Smooth muscle cell (in vitro differentiated cells): Measurements from ENCODE around the gene CRTC1. TPM values are rescaled to one million over a fixed set of nuclear protein-coding genes. Genes with fewer than 3 reads are reported as not detected.

Source experiments
- DNase-seq: peaks from one replicate; lab custom pipeline; 2025; ENCODE audit not compliant: unreplicated experiment; lab: John Stamatoyannopoulos, UW
- H2AFZ ChIP-seq: fragments of 200-600 bp; sonication (generic); 2 replicates; pipeline ENCODE4 v1.6.0; 2016; ENCODE audit warnings: antibody characterized with exemption, low read depth, mild to moderate bottlenecking
- H3F3A ChIP-seq: fragments of 200-600 bp; sonication (generic); 2 replicates; pipeline ENCODE4 v1.6.0; 2017; ENCODE audit warnings: antibody characterized with exemption, low read depth
- H3K27ac ChIP-seq: fragments of 200-600 bp; sonication (generic); 2 replicates; pipeline ENCODE4 v1.5.1; 2016; ENCODE audit warnings: low read depth, mild to moderate bottlenecking
- H3K27me3 ChIP-seq: fragments of 200-600 bp; sonication (generic); 2 replicates; pipeline ENCODE4 v1.6.1; 2016; ENCODE audit warnings: low read depth, mild to moderate bottlenecking
- H3K36me3 ChIP-seq: fragments of 200-600 bp; sonication (generic); 2 replicates; pipeline ENCODE4 v1.5.1; 2016; ENCODE audit warnings: low read depth
- H3K4me1 ChIP-seq: fragments of 200-600 bp; sonication (generic); 2 replicates; pipeline ENCODE4 v1.5.1; 2016; ENCODE audit warnings: low read depth
- H3K4me2 ChIP-seq: fragments of 200-600 bp; sonication (generic); 2 replicates; pipeline ENCODE4 v1.6.0; 2016; ENCODE audit warnings: mild to moderate bottlenecking
- H3K4me3 ChIP-seq: fragments of 200-600 bp; sonication (generic); 2 replicates; pipeline ENCODE4 v1.5.1; 2016; ENCODE audit warnings: mild to moderate bottlenecking
- H3K79me2 ChIP-seq: fragments of 200-600 bp; sonication (generic); 2 replicates; pipeline ENCODE4 v1.6.0; 2016; ENCODE audit warnings: low read depth, mild to moderate bottlenecking
- H3K9ac ChIP-seq: fragments of 200-600 bp; sonication (generic); 2 replicates; pipeline ENCODE4 v1.6.0; 2016; ENCODE audit warnings: low read depth
- H3K9me3 ChIP-seq: fragments of 200-600 bp; sonication (generic); replicated peaks from 2 replicates; pipeline ENCODE4 v1.5.1; 2016; ENCODE audit warnings: low read depth
- H4K20me1 ChIP-seq: fragments of 200-600 bp; sonication (generic); 2 replicates; pipeline ENCODE4 v1.6.0; 2016; ENCODE audit warnings: low read depth
- CTCF ChIP-seq: fragments of 200-600 bp; sonication (generic); IDR thresholded peaks from 2 replicates; pipeline ENCODE4 v1.5.1; 2017; ENCODE audit warnings: borderline replicate concordance, mild to moderate bottlenecking, antibody characterized with exemption; ENCODE audit not compliant: insufficient read depth, poor library complexity, severe bottlenecking
- WGBS: methylation state at CpG from one replicate; pipeline ENCODE4 v1.1.7; 2016; ENCODE audit warnings: low lambda C conversion rate; 5-methylcytosine and 5-hydroxymethylcytosine counted together
- polyA plus RNA-seq: library from polyadenylated mRNA; unstranded; fragments of >200 nt; fragmentation: Nextera tagmentation; extraction: Ambion mirVana; gene quantifications from 2 replicates; pipeline ENCODE4 v1.2.1, GENCODE V29; 2016
- total RNA-seq: library from RNA; depleted of rRNA; stranded (reverse); fragments of >200 nt; gene quantifications from 2 replicates; pipeline ENCODE4 v1.2.3, GENCODE V29; 2014

The CRTC1 gene
- total and polyA plus RNA-seq, 2 experiments from 2014 or later = 1.6 to 3.1 TPM

GRCh38 chr19:18736415-18737336, 53.2 kb downstream of the CRTC1 start:
- Histone ChIP-seq H3K9me3 (no peaks in the 10 kb centered on the region), H3K27me3 (no peaks in the 10 kb centered on the region), H3K4me3 (no peak overlapping the region), H3K4me1 (peaks cover 3% of the 10 kb centered on the region), H3K9ac (no peak overlapping the region), H4K20me1 (peaks cover 95% of the 10 kb centered on the region), H2AFZ (no peak overlapping the region), H3F3A (no peaks in the 10 kb centered on the region), H3K27ac (no peak overlapping the region), H3K36me3 (no peaks in the 10 kb centered on the region), H3K79me2 (no peaks in the 10 kb centered on the region), H3K4me2 (no peak overlapping the region)
- WGBS = 93% methylated on average over 27 of the region's 27 CpGs
- TF ChIP-seq CTCF = no peak
- DNase-seq = no peak

- WGBS = 68% methylated on average over 9 of the region's 10 CpGs
- DNase-seq = no peak
- no peak overlapping the region for H3K9ac ChIP-seq
- H3K9me3 ChIP-seq = no peaks in the 10 kb centered on the region
- H4K20me1 ChIP-seq = peaks cover 95% of the 10 kb centered on the region
- H2AFZ ChIP-seq = no peak overlapping the region
- no peak for TF ChIP-seq CTCF
- peaks cover 1% of the 10 kb centered on the region for H3F3A ChIP-seq
- no peak overlapping the region for H3K27ac ChIP-seq
- H3K79me2 ChIP-seq = no peaks in the 10 kb centered on the region
- H3K4me1 ChIP-seq = peaks cover 3% of the 10 kb centered on the region
- no peaks in the 10 kb centered on the region for H3K36me3 ChIP-seq
- no peaks in the 10 kb centered on the region for H3K27me3 ChIP-seq
- H3K4me2 ChIP-seq = no peak overlapping the region
- no peak overlapping the region for H3K4me3 ChIP-seq
Measured at GRCh38 chr19:18737337-18737953, 54.0 kb downstream of the CRTC1 start.

- WGBS = 43% methylated on average over 1 of the region's 1 CpG
- Histone ChIP-seq H3K27ac (no peak overlapping the region), H3K27me3 (no peaks in the 10 kb centered on the region), H3K4me3 (no peak overlapping the region), H3K9me3 (no peaks in the 10 kb centered on the region), H3K79me2 (no peaks in the 10 kb centered on the region), H3K4me1 (peaks cover 3% of the 10 kb centered on the region), H3K36me3 (no peaks in the 10 kb centered on the region), H3K4me2 (no peak overlapping the region), H4K20me1 (peaks cover 95% of the 10 kb centered on the region), H3F3A (peaks cover 3% of the 10 kb centered on the region), H2AFZ (no peak overlapping the region), H3K9ac (no peak overlapping the region)
- DNase-seq = no peak
- TF ChIP-seq CTCF = no peak
Measured at GRCh38 chr19:18737954-18738351, 54.5 kb downstream of the CRTC1 start.
